Hepatocyte (in vitro differentiated cells): ENCODE data around the gene MFGE8.

ENCODE experiments used
- CTCF ChIP-seq: fragments of 200-600 bp; sonication (generic); IDR thresholded peaks from 2 replicates; pipeline ENCODE4 v1.5.1; 2016; ENCODE audit warnings: antibody characterized with exemption, mild to moderate bottlenecking; ENCODE audit not compliant: poor library complexity
- EZH2 ChIP-seq: fragments of 200-600 bp; sonication (generic); IDR thresholded peaks from 2 replicates; pipeline ENCODE4 v1.6.1; 2016; ENCODE audit warnings: antibody characterized with exemption, mild to moderate bottlenecking, borderline replicate concordance
- EZH2phosphoT487 ChIP-seq: fragments of 200-600 bp; sonication (generic); IDR thresholded peaks from one replicate; pipeline ENCODE4 v1.6.1; 2018; ENCODE audit warnings: antibody characterized with exemption, mild to moderate bottlenecking, low read depth, moderate library complexity; ENCODE audit not compliant: unreplicated experiment, severe bottlenecking

- TF ChIP-seq CTCF (no peak), EZH2phosphoT487 (no peak), EZH2 (no peak)
Observed at GRCh38 chr15:88887068-88887580, 26.1 kb downstream of the MFGE8 start.
